NCI-H748 (cell line): Measurements from ENCODE around the gene ROBO1.

Experiments used
- DNase-seq: peaks from one replicate; lab custom pipeline; 2025; ENCODE audit not compliant: unreplicated experiment; lab: John Stamatoyannopoulos, UW

Gene ROBO1

DNA sequence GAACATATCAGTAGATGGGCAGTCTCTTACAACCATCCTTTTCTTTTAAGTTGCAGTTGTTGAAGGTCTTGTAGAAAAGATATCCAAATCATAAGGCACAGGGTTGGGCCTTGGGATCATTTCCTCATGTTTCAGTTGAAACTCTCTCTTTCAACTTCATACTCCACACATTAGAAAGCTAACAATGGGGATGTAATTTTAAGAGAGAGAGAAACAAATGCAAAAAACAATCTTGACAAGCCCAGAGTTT, 747.9 kb downstream of the ROBO1 start:
- no peak for DNase-seq

DNA sequence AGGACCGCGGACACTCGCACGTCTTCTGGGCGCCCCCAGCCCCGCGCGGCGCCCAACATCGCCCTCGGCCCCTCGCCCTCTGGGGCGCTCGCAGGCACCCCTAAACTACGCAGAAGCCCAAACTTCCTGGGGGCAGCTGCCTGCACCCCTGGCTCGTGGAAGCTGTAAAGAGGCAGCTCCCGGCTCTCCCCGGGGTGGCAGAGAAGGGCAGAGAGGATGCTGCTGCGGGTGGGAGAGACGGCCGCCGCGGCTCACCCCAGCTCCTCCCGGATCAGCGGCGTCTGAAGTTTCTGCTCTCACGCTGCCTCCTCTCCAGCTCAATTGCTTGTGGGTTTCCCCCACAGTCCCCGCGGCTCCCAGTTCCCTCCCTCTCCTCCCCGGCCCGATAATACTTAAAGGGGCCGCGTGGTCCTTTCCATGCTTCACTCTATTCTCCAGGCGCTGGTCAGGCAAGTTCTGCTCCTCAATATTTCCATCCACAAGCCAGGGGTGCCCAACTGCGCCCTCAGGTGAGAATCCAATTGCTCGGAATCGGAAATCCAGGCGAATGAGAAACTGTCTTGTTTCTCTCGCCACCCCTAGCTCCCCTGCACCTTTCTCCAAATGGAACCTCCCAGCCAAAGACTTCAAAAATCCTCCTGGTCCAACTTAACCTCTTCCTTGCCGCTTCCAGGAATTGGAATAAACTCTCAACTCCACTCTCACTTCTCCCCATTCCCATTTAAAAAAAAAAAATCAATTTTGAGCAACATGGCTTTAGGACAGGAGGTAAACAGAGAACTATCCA, 748.5 kb downstream of the ROBO1 start:
- peak; percentile 91 for DNase-seq

DNA sequence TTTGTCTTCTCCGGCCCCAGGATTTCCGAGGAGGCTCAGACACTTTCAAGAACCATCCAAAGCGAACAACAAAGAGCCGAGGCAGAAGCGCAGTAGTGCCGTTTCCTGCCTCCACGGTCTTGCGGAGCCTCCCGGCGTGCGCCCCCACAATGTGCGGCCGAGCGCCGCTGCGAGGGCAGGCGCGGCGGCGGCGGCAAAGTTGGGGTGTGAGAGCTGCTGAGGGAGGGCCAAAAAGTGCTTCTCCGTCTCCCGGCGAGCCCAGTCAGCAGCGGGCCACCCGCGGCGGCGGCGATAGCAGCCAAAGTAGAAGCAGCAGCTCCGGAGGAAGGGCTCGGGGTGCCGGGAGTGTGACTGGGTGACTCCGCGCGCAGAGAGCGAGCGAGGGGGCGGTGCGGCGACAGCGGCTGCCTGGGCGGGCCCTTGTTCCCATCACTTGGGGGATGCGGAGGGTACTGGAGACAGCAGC, 749.1 kb downstream of the ROBO1 start:
- DNase-seq = peak; percentile 76

DNA sequence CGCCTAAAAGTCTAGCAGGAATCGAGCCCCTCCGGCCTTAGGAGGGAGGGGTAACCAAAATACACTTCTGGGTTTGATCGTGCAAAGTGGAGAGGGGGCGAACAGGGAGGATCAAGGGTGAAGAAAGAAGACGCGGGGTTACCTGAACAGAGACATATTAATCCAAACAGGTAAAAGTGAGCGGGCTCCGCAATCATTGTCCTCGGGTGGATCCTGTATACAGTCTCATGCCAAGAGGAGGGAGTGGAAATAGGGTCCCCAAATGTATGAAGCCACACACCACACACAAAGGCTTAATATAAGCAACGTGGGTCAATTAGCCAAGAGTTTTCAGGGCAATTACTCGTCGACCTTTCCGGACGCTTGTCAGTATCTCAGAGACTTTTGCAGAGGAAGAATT, 749.5 kb downstream of the ROBO1 start:
- peak; percentile 55 for DNase-seq

DNA sequence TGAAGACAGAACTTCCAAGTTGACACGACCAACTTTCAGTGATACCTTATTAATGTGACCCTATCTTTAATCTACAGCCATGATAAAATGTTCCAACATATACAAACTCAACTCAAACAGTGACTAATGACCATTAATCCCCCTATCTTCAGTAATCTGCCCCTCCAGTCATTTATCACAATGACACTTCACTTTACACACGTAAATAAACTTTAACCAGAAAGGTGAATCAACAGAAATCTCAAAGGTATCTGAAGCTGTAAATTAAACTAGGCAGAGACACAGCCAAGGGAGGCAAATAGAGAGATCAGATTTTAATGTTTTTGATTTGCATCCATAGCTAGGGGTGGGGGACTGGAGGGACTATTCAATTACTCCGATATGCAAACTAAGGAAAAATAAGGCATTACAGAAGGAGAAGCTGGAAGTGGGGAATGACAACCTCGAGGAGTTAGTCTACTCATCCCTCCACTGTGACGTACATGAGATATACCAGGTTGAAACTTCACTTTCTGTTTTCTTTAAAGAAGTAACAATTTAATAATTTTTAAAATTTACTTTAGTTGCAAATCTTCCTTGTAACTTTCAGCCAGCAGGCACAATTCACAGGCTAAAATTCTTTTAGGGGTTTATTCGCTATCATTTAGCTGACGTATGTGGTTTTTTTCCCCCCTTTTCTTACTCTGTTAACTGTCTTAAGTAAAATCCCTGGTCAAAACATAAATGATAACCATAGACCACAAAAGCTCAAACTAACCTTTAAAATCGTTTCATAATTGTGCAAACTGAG, 751.0 kb downstream of the ROBO1 start:
- no peak for DNase-seq

DNA sequence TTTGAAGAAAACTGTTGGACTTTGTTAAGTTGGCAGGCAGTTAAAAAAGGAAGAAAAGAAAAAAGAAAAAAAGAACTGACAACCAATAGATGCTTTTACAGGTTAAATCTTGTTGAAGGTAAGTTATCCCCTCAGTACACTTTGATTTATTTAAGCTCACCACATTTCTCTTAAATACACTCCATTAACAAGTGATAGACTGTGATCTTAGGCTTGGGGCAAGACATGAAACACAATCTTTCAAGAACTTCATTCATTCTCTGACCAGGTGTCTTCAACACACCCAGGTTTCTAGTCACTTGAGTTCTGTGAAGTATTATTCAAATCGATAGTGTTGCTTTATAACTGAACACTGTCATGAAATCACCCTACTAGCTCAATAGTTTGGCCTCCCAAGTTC, 751.9 kb downstream of the ROBO1 start:
- DNase-seq = no peak

DNA sequence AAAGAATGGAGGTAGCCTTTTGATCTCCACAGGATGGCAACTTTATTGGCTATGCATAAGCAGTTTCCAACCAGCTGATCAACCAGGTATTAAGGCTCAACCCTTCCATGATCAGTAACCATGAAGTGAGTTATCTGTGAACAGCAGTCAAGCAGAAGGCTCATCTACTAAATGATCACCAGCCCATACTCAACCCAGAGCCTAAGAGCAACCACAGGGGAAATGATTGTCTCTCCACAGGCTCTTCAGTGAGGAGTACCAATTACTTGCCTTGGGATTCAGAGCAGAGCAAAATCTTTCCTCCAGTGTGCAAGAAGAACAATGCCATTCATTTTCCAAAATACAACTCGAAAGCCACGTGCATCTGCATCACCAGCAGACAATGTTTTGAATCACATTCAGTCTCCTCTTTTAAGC, 754.8 kb downstream of the ROBO1 start:
- DNase-seq = no peak

DNA sequence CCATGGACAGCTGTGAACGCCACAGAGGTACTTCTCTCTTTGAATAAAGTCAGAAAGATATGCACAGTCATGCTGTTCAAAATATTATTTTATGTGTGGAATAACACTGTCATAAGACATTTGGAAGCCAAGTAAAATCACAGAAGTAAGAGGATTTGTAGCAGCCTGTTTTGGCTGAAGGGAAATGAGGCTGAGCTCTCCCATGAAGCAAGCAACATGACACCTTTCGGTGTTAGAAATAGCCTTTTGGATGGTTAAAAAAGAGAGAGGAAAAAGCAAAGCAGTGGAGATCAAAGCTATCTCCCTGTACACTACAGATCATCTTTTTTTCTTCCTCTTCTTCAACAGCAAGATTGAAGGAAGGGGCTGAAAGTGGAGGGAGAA, 755.3 kb downstream of the ROBO1 start:
- DNase-seq = no peak

DNA sequence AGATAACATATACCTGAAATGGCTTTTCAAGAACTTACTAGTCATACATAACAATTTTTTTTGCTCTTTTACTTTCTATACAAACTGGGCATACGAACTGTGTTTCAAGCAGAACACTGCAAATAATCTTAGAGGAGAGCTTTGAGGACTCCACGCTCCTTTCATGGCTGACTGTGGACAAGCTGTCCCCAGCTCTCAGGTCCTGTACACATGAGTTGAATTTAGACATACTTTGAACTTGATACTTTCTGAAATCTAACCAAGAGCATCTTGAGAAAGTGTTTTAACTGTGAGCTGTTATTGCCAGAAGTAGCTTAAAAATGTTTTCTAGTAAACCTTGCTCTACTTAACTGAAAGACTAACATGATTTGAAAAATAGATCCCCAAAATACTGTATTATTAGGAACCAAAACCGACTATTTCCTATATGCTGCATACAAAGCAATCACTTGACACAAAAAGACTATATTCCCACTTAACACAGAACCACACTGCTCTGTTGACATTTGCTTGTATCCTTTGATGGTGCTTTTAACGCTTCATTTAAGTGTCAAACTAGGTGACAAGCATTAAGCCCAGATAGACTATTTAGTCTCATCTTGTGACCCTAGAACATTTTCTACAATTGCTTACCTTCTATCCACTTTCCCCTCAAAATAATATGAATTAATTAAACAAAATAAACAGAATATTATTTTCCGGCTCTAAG, 755.8 kb downstream of the ROBO1 start:
- DNase-seq = peak; percentile 21

DNA sequence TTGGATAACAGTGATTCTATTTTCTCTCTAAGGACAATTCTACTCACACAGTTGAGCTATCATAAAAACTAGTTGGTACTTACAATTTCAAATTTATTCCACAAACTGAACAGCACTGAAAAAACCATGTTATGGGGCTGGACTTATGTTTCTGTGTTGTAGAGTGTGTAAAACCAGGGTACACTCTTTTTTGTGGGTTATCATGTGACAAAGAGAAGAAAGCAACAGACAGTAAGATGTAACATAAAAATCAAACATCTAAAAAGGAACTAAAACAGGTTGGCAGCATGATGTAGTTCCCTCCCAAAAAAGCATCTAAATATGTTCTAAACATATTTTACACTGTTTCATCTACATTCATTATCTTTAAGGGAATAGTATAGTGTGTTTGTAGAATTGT, 757.9 kb downstream of the ROBO1 start:
- DNase-seq = no peak

DNA sequence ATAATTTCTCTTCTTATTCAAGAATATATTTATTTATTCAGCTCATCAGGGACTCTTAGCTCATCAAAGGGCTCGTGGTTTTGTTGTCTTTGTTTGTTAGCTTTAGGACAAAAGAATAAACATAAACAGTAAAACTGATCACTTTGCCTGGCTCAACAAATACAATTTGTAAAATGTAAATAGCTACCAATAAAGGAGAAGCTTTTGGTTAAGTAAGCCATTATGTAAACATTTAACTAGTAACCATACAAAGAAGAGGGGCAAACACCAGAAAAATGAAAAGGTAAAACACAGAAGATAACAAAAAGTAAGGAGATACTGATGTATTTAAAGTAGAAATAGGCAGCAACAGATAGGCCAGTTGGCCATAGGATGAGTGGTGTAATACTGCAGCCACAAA, 761.7 kb downstream of the ROBO1 start:
- peak; percentile 21 for DNase-seq

DNA sequence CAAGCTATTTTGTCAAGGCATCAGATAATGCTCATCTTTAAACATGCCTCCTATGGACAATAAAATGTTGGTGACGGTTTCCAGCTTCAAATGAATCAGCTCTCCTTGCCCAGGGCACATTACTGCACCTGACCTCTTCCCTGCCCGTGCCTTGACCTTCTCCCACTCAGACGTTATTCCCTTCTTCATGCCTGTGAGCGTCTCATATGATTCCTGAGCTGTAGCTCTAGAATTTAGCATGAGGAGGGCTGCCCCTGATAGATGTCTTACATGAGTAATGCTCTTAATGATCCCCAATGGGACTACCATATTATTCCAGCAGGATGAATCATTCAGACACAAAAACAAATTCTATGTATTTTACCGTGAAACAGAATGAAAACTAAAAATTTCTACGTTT, 762.7 kb downstream of the ROBO1 start:
- DNase-seq = no peak

DNA sequence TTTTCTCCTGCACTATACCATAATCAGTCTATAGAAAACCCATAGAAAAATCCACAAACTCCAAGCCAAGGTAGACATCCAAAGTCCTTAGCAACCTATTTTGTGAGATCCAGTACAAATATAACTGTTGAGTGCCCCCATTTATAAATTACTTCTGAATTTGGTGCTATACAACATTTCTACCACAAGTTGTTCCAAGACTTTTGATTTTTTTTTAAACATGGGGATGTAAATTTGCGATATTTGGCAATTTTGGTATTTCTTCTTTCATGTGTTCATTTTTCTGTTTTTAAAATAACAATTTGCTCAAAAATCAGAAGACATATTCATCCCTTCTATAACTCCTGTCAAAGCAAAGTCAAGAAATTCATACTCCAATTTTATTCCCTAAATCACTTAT, 763.8 kb downstream of the ROBO1 start:
- DNase-seq = no peak

DNA sequence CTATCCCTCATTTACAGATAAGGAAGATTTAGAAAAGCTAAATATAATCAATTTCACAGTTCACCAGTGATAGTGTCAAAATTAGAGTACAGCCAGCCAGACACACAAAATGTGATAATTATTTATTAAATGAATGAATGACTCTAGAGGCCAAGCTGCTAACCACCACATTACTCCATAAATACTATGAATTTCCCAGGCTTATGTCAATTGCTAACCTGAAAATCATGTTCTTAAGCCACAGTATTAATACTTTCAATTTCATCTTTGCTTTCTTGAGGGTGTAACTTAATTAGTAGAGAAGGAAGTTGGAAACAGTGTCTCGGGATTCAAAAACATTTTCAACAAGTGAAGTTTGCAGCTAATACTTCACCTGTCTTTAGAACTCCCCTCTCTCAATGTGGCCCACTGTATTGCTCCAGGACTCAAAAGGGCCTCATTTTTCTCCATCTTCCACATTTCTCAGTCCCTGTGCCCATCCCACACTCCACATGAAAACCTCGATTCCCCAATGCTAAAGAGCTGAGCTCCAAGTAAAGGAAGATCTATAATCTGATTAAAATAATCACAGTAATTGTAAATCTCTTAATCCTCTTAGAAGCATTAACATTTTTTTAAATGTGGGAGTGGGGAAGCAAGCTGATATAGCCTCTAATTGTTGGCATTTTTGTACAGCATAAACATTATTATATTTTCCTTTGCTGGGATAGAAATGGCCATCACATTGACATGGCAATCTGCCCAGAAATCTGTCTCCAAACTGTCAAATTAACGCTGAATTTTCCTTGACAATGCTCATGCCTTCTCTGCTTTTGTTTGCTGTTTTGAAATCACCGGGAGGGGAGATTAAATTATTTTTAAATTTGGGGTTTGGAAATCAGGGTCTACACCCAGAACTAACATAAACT, 765.1 kb downstream of the ROBO1 start:
- DNase-seq = peak; percentile 42

DNA sequence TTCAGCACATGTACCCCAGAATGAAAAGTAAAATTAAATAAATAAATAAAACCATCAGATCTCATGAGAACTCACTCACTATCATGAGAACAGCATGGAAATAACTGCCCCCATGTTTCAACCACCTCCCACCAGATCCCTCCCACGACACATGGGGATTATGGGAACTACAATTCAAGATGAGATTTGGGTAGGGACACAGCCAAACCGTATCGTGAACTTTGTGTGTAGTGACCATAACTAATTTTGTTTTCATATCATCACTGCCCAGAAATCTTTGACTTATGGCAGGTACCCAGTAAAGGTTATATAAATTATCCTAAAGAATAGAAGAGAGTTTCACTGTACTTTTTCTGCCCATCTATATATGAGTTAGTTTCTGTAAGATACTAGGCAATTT, 766.5 kb downstream of the ROBO1 start:
- DNase-seq = no peak

DNA sequence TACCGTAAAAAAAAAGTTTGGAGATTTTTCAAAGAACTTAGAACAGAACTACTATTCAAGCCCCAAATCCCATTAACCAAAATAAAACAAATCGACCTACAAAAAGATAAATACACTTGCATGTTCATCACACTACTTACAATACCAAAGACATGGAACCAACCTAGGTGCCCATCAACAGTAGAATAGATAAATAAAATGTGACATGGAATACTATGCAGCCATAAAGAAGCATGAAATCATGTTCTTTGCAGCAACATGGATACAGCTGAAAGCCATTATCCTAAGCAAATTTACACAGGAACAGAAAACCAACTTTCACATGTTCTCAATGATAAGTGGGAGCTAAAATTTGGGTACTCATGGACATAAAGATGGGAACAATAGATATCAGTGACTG, 768.7 kb downstream of the ROBO1 start:
- no peak for DNase-seq

DNA sequence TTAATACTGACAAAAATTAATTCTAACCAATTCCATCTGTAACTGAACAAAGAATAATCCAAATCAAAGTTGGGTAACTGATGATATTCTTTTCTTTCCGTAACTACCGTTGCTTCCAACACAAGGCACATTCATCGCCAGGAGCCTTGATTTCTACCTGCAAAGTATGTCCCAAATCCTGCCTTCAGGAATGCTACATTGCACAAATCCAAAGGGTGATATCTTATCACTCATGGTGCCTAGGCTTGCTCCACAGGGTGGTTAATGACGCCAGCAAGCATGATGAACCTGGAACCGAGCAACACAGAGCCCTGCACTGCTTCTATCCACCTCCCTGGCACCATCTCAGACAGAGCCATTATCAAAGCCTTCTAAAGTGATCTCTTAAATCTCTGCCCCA, 772.7 kb downstream of the ROBO1 start:
- DNase-seq = no peak

DNA sequence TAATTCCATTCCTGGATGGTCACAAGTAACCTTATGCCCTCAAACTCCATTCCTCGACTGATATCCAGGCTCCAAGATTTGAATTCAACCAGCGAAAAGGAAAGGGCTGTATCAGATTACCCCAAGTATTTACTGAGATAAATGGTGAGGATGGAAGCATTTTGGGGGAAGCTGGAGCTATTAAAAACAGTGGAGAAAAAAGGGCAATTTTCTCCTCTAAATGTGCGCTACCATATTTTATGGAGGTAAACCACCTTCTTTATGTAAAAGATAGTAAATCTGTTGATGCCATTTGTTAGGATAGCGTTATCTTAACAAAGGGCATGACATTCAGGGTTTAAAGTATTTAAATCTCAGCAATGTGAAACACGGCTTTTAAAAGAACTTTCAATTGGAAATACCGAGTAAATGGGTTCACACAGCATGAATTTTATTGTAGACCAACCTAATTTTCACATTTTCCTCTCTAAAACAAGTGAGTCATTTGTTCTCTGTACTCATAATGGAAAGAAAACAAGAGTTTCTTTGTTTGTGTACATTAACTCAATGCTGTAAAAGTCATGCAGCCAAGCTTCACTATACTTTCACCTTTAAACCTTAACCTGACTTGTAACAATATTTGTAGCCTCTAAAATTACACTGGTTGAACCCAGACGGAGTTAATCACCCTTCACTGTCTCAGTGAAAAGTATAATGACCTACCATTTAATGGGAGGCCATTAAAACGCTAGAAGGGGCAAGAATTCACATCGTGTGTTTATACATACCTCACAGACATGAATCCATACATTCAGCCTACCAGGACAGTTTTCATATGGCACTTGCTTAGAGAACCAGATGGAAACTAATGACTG, 773.4 kb downstream of the ROBO1 start:
- DNase-seq = peak; percentile 88

DNA sequence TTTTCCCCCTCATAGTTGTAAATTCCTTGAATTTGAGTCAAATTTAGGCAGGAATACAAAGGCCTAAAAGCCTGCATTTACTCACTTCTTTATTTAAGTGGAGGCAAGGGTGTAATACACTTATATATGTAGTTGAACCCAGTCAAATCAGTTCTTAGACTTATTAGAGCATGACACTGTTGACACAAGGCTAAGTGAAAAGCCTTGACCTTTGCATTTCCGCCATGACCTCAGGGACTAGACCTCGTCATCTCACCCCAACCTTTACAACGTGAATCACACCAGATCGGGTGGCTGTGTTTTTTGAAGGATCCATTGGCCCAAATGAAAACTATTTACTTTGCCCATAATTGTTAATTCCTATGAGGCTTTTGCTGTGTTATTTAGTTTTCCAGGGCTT, 774.4 kb downstream of the ROBO1 start:
- DNase-seq = no peak

DNA sequence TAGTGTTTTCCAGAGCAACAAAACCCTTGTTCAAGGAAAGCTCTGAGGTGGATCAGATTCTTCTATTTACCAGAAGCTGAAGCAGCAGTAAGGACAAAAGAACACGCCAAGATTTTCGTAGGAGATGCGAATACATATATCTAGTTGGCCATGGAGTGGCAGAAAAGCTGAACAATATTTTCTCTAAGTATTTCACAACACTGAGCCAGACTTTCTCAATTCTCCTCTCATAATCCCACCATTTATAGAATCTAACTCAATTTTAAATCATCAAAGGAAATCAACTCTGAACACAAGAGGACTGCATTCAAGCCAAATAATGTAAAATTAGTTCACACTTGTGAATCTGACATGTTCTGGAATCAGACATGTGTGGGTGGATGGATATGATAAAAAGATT, 775.0 kb downstream of the ROBO1 start:
- no peak for DNase-seq
